ENCODE data around the gene BAIAP3. TPM values are rescaled to one million over a fixed set of nuclear protein-coding genes. Genes with fewer than 3 reads are reported as not detected.
A peak's percentile ranks its signal among the peaks of the same experiment; 100 is the strongest.

BAIAP3 gene, protein sequence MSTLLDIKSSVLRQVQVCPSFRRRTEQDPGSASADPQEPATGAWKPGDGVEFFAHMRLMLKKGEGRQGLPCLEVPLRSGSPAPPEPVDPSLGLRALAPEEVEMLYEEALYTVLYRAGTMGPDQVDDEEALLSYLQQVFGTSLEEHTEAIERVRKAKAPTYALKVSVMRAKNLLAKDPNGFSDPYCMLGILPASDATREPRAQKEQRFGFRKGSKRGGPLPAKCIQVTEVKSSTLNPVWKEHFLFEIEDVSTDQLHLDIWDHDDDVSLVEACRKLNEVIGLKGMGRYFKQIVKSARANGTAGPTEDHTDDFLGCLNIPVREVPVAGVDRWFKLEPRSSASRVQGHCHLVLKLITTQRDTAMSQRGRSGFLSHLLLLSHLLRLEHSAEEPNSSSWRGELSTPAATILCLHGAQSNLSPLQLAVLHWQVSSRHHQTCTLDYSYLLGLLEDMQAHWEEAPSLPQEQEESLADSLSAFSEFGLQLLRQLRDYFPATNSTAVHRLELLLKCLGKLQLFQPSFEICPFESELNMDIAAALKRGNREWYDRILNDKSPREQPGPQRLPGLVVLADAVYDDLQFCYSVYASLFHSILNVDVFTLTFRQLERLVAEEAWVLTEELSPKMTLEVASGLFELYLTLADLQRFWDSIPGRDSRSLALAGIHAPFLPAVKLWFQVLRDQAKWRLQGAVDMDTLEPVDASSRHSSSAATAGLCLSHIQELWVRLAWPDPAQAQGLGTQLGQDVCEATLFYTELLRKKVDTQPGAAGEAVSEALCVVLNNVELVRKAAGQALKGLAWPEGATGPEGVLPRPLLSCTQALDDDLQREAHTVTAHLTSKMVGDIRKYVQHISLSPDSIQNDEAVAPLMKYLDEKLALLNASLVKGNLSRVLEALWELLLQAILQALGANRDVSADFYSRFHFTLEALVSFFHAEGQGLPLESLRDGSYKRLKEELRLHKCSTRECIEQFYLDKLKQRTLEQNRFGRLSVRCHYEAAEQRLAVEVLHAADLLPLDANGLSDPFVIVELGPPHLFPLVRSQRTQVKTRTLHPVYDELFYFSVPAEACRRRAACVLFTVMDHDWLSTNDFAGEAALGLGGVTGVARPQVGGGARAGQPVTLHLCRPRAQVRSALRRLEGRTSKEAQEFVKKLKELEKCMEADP
- 3.9 TPM for total RNA-seq
- long read RNA-seq, partial matches to known transcripts: 2 of 4 reads
- long read RNA-seq, other reads (novel, unspliced or antisense): 2 of 4 reads

DNA sequence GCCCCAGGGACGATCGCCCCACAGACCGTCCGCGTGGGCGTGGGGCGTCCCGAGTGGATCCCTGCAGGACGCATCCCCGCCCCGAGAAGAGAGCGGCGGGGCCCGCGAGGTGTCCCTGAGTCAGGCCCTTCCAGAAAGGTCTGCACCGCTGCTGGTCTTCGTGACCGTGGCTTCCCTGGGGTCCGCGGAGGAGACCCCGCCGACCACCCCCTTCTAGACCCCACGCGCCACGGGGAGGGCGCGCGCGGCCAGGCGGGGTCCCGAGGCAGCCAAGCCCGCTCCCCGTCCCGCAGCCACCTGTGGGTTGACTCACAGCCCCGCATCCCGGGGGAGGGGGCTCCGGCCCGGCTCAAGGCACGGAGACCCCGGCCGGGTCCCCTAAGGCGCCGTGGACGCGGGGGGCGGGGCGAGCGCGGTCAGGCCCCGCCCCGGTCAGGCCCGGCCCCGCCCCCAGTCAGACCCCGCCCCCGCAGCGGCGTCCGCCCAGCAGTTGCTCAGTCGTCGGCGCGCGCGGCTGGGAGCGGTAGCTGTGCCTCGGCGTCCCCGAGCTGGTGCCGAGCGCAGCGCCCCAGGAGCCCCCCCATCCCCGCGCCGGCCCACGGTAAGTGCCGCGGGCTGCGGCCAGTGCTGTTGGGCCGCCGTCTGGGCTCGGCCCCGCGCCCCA lies at the start of gene BAIAP3:
BAIAP3 (plus strand) TSS at position 497 of the 664 bp plus-strand sequence. CDS start 4,905 bp downstream, outside the sequence.
- H3K9me3 ChIP-seq (replicated peaks): peaks cover 4% of the 10 kb centered on the region
- peaks cover 57% of the 10 kb centered on the region for H3K27me3 ChIP-seq (ENCODE audit: low read depth)
- DNase-seq: peak; percentile 54
- intact Hi-C loops (cut with micrococcal nuclease): no loop called here
- peaks cover 38% of the 10 kb centered on the region for H3K4me1 ChIP-seq
- H3K36me3 ChIP-seq: no peaks in the 10 kb centered on the region
- peak within 1 kb of the TSS; percentile 84 for H3K27ac ChIP-seq (replicated peaks)
- peak within 1 kb of the TSS; percentile 68 for H3K4me3 ChIP-seq
- TF ChIP-seq, protein P1, sequence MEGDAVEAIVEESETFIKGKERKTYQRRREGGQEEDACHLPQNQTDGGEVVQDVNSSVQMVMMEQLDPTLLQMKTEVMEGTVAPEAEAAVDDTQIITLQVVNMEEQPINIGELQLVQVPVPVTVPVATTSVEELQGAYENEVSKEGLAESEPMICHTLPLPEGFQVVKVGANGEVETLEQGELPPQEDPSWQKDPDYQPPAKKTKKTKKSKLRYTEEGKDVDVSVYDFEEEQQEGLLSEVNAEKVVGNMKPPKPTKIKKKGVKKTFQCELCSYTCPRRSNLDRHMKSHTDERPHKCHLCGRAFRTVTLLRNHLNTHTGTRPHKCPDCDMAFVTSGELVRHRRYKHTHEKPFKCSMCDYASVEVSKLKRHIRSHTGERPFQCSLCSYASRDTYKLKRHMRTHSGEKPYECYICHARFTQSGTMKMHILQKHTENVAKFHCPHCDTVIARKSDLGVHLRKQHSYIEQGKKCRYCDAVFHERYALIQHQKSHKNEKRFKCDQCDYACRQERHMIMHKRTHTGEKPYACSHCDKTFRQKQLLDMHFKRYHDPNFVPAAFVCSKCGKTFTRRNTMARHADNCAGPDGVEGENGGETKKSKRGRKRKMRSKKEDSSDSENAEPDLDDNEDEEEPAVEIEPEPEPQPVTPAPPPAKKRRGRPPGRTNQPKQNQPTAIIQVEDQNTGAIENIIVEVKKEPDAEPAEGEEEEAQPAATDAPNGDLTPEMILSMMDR (IDR thresholded peaks at IDR 0.05; ENCODE audit: borderline replicate concordance): no peak

DNA sequence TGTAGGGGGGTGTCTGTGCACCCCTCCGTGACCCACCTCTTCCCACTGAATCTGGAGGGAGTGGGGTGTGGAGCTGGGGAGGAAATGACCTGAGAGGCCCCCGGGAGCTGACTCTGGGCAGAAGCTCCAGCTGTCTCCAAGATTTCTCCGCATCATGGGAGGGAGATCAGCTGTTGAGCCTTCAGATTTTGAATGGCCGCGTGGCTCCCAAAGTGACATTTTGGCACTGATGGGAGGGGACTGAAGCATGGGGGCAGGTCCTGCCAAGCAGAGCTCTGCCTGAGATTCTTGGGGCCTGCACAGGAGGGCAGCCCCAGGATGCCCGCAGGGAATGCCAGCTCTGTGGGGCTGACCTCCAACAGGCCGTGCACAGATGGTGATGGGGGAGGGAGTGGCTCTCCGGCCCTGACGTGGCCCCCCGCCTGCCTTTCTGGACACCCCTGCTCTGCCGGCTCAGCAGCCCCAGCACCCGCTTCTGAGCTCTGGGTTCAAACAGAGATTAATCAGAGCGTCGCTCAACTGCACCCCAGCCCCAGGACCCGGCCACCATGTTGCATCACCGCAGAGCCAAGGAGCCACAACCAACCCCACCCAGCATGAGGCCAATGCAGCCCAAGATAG lies 49.3 kb upstream of the BAIAP3 start:
- TF ChIP-seq, protein P1 (IDR thresholded peaks at IDR 0.05; ENCODE audit: borderline replicate concordance): no peak
- H3K36me3 ChIP-seq: no peaks in the 10 kb centered on the region
- no peaks in the 10 kb centered on the region for H3K9me3 ChIP-seq (replicated peaks)
- peaks cover 11% of the 10 kb centered on the region for H3K4me1 ChIP-seq
- intact Hi-C loops (cut with micrococcal nuclease): no loop called here
- H3K4me3 ChIP-seq: no peak overlapping the region
- H3K27me3 ChIP-seq (ENCODE audit: low read depth): peaks cover 81% of the 10 kb centered on the region
- H3K27ac ChIP-seq (replicated peaks): no peak overlapping the region
- DNase-seq: no peak

DNA sequence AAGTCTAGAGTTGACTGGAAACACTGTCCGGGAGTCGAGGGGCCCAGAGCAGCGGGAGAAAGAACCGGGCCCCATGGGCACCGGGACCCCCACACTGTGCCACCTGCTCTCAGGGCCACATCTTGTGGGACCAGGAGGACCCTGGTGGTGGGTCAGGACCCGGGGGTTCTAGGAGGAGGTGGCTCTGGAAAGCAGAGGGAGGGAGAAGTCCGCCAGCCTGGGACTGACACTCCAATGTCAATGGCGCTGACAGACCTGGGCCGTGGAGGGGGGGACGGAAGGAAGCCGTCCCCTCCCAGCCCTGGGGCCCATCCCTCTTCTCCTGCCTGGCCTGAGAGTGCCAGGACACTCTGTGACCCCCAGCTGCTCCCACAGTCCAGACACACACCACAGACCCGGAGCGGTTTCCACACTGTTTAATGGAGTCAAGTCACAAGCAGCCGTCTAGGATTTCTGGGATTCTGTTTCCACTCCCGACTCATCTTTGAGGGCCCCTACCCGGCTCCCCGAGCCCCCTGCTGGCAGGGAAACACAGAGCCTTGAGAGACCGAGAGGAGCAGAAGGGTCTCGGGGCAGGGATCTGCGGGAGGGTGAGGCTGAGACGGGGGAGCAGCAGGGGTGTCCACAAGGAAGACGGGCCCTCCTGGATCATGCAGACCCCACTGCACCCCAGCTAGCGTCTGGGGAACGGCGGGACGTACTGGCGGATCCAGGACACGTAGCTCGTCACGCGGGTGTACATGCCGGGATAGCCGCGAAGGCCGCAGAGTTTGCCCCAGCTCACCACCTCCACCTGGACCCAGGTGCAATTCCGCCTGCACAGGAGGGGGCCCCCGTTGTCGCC lies 47.6 kb upstream of the BAIAP3 start:
- no peak overlapping the region for H3K27ac ChIP-seq (replicated peaks)
- no peaks in the 10 kb centered on the region for H3K36me3 ChIP-seq
- no peak overlapping the region for H3K4me3 ChIP-seq
- no peaks in the 10 kb centered on the region for H3K9me3 ChIP-seq (replicated peaks)
- intact Hi-C loops (cut with micrococcal nuclease): no loop called here
- no peak for DNase-seq
- peaks cover 11% of the 10 kb centered on the region for H3K4me1 ChIP-seq
- peaks cover 86% of the 10 kb centered on the region for H3K27me3 ChIP-seq (ENCODE audit: low read depth)
- TF ChIP-seq, protein P1 (IDR thresholded peaks at IDR 0.05; ENCODE audit: borderline replicate concordance): no peak

DNA sequence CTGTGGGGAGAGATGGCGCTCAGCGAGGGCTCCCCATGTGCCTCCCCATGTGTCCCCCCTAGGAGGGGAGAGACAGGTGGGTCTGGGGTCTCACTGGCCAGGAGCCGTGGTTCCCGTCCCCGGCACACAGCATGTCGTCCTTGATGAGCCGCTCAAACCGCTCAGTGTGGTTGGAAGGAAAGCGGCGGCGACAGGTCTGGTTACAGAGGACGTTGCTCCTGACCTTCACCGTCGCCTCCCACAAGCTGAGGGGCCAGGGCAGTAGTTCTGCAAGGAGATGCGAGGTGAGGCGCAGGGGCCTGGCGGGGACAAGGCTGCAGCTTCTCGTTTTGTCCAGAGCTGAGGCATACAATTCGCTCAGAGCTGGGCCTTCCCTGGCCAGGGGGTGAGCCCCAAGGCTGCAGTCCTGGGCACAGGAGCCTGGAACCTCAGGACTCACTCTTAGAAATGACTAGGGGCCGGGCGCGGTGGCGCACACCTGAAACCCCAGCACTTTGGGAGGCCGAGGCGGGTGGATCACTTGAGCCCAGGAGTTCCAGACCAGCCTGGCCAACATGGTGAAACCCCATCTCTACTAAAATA lies 46.8 kb upstream of the BAIAP3 start:
- no peak for DNase-seq
- H3K4me1 ChIP-seq: peaks cover 11% of the 10 kb centered on the region
- H3K27me3 ChIP-seq (ENCODE audit: low read depth): peaks cover 93% of the 10 kb centered on the region
- H3K9me3 ChIP-seq (replicated peaks): no peaks in the 10 kb centered on the region
- intact Hi-C loops (cut with micrococcal nuclease): no loop called here
- H3K4me3 ChIP-seq: no peak overlapping the region
- H3K36me3 ChIP-seq: no peaks in the 10 kb centered on the region
- TF ChIP-seq, protein P1 (IDR thresholded peaks at IDR 0.05; ENCODE audit: borderline replicate concordance): no peak
- no peak overlapping the region for H3K27ac ChIP-seq (replicated peaks)

Measured in left ventricle myocardium inferior (tissue), 1 donor.